Measurements from ENCODE around the gene SGPP1.

DNA sequence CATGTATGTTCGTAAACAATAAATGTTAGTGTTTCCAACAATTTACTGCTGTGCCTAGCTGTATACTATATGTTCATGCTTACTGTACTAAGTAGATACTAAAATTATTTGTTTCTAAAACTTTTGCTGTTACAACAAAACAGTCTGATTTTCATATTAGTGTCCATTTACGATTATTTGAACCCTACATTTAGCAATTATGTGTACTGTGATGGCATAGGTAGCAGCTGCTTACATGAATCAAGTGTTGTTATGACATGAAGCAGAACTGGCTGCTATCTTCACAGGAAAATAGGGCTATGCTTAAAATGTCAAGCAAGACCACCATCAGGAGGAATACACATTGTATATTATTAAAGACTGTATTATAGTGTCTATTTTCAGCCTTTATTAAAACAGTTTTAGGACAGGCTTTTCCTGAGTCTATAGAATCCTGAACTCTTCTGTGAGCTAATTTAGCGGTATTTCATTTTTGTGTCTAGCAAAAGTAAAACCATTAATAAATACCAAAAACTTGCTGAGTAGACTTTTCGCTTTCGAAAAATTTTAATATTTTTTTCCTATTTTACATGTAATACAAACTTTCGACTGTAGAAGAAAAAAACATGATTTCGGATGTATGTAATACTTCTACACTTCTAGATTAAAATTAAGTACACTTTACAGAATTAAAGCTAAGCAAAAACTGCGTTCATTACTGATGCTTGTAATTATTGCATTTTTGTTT lies 85.0 kb downstream of the SGPP1 start:
- TF ChIP-seq MAX (IDR thresholded peaks at IDR 0.05) (no peak), POLR2A (IDR thresholded peaks at IDR 0.05; ENCODE audit: borderline replicate concordance, extremely low read depth, insufficient read depth, insufficient read length) (no peak), CTCF (IDR thresholded peaks at IDR 0.05 in 2 of 3, conservative IDR thresholded peaks at IDR 0.05 in 1 of 3; ENCODE audit: borderline replicate concordance in 1 of 3, insufficient read depth in 1 of 3, low read depth in 2 of 3, low read length in 2 of 3) (no peak), REST (IDR thresholded peaks at IDR 0.05; ENCODE audit: low read depth) (no peak), POLR2AphosphoS5 (IDR thresholded peaks at IDR 0.05; ENCODE audit: low read depth, low read length) (no peak), SIN3A (IDR thresholded peaks at IDR 0.05; ENCODE audit: low read depth) (0 out of 2 replicates have a peak, but pooled peaks have one; percentile 11), EZH2 (IDR thresholded peaks at IDR 0.05) (no peak), ELF1 (IDR thresholded peaks at IDR 0.05; ENCODE audit: borderline replicate concordance, low read depth) (no peak), JUND (IDR thresholded peaks at IDR 0.05) (no peak)

All from HCT116 (cell line).